AG04450 (cell line): Measurements from ENCODE around the gene GAREM1. TPM values are rescaled to one million over a fixed set of nuclear protein-coding genes. Genes with fewer than 3 reads are reported as not detected.

Source experiments
- CTCF ChIA-PET: fragments of 300-600, 350-600 bp; formaldehyde crosslinking; extraction: SDS; loops from one replicate; lab custom pipeline; 2022; ENCODE audit warnings: antibody characterized with exemption, inconsistent platforms; lab: Charles Lee
- POLR2A ChIA-PET: fragments of 350-600 bp; formaldehyde crosslinking; extraction: SDS; loops from one replicate; lab custom pipeline; 2021; ENCODE audit warnings: antibody characterized with exemption, inconsistent platforms; lab: Yijun Ruan, JAX
- DNase-seq: peaks from one replicate; pipeline ENCODE4 v3.0.0-alpha.2; 2011; ENCODE audit warnings: low read depth, low spot score
- H3K27ac ChIP-seq: one replicate; pipeline ENCODE4 v1.5.1; 2012; ENCODE audit warnings: low read depth, low read length, control low read depth
- H3K27me3 ChIP-seq: one replicate; pipeline ENCODE4 v1.6.0; 2012; ENCODE audit warnings: low read length; ENCODE audit not compliant: control insufficient read depth, insufficient read depth
- H3K4me3 ChIP-seq: 2 replicates; pipeline ENCODE4 v1.5.1; 2011; ENCODE audit warnings: mild to moderate bottlenecking, low read depth, low read length, control low read depth
- H3K9me3 ChIP-seq: 2 replicates; pipeline ENCODE4 v1.5.1; 2012; ENCODE audit warnings: low read length; ENCODE audit not compliant: control insufficient read depth, insufficient read depth
- CTCF ChIP-seq: IDR thresholded peaks from 2 replicates; pipeline ENCODE4 v1.5.1; 2011; ENCODE audit warnings: low read depth, low read length, control low read depth, inconsistent platforms
- polyA plus RNA-seq: library from polyadenylated mRNA; depleted of rRNA; stranded (reverse); fragments of >200 nt; gene quantifications from 2 replicates; pipeline ENCODE4 v1.2.3, GENCODE V29; 2011

Gene GAREM1
- polyA plus RNA-seq, 1 experiment: 3.4 TPM

GRCh38 chr18:32450026-32450691 is 20.5 kb downstream of the GAREM1 start:
- Histone ChIP-seq H3K27me3 (no peaks in the 10 kb centered on the region), H3K9me3 (no peaks in the 10 kb centered on the region), H3K4me3 (no peak overlapping the region), H3K27ac (no peak overlapping the region)
- CTCF ChIA-PET: interaction anchor here (0.8 to 2.1 kb wide), 3 partner anchors 20 to 292 kb away, joined by 3 to 12 read pairs (median 5); partner anchors contain the start of gene GAREM1
- no peak for DNase-seq
- POLR2A ChIA-PET: no interaction called here
- TF ChIP-seq CTCF: no peak

GRCh38 chr18:32446780-32447179 is 23.9 kb downstream of the GAREM1 start:
- Histone ChIP-seq H3K27me3 (no peaks in the 10 kb centered on the region), H3K4me3 (no peak overlapping the region), H3K27ac (no peak overlapping the region), H3K9me3 (no peaks in the 10 kb centered on the region)
- POLR2A ChIA-PET: no interaction called here
- no peak for TF ChIP-seq CTCF
- DNase-seq: no peak
- CTCF ChIA-PET: interaction anchor here (0.8 kb wide), 1 partner anchor 24 kb away, joined by 5 read pairs; the partner anchor contains the start of gene GAREM1

- H3K27ac ChIP-seq: no peak overlapping the region
- no peaks in the 10 kb centered on the region for H3K27me3 ChIP-seq
- ChIA-PET CTCF (no interaction called here), POLR2A (no interaction called here)
- no peak overlapping the region for H3K4me3 ChIP-seq
- TF ChIP-seq CTCF: no peak
- H3K9me3 ChIP-seq: no peaks in the 10 kb centered on the region
- DNase-seq: no peak
These were observed 24.8 kb downstream of the GAREM1 start for GRCh38 chr18:32445846-32446245.

GRCh38 chr18:32443706-32444215 is 26.9 kb downstream of the GAREM1 start:
- Histone ChIP-seq H3K4me3 (no peak overlapping the region), H3K9me3 (no peaks in the 10 kb centered on the region), H3K27ac (no peak overlapping the region), H3K27me3 (no peaks in the 10 kb centered on the region)
- POLR2A ChIA-PET: no interaction called here
- CTCF ChIA-PET: no interaction called here
- TF ChIP-seq CTCF: no peak
- DNase-seq: no peak

- Histone ChIP-seq H3K4me3 (no peak overlapping the region), H3K27me3 (no peaks in the 10 kb centered on the region), H3K27ac (no peak overlapping the region), H3K9me3 (no peaks in the 10 kb centered on the region)
- TF ChIP-seq CTCF: no peak
- POLR2A ChIA-PET: no interaction called here
- CTCF ChIA-PET: interaction anchor here (1.9 kb wide), 1 partner anchor 28 kb away, joined by 6 read pairs; the partner anchor contains the start of gene GAREM1
- DNase-seq: no peak
These were observed 27.5 kb downstream of the GAREM1 start for GRCh38 chr18:32443033-32443705.
